RPMI7951 (cell line): ENCODE measurements around the gene SEPSECS. TPM values are rescaled to one million over a fixed set of nuclear protein-coding genes. Genes with fewer than 3 reads are reported as not detected.

Source experiments
- DNase-seq: peaks from one replicate; pipeline ENCODE4 v3.0.0-alpha.2; 2012; ENCODE audit warnings: low read depth
- total RNA-seq: library from RNA; depleted of rRNA; stranded (reverse); fragments of >200 nt; shearing (Covaris generic); gene quantifications from 2 replicates; pipeline ENCODE4 v1.2.3, GENCODE V29; 2014; rRNA removed

The SEPSECS gene
- total RNA-seq: 4.9 and 5.3 TPM in 2 replicates

GRCh38 chr4:25159837-25160713, at the start of gene SEPSECS:
SEPSECS (minus strand) TSS chr4:25160449; CDS start chr4:25160369, 80 bp downstream.
- peak; percentile 93 for DNase-seq

GRCh38 chr4:25209702-25210101, 49.5 kb upstream of the SEPSECS start:
- DNase-seq: no peak

GRCh38 chr4:25207997-25208396, 47.7 kb upstream of the SEPSECS start:
- no peak for DNase-seq

GRCh38 chr4:25198713-25199112, 38.5 kb upstream of the SEPSECS start:
- DNase-seq: no peak

- DNase-seq: no peak
These were observed 30.2 kb upstream of the SEPSECS start for GRCh38 chr4:25190407-25190806.

- peak; percentile 5 for DNase-seq
These were observed 23.8 kb upstream of the SEPSECS start for GRCh38 chr4:25184056-25184455.

- no peak for DNase-seq
These were observed 22.7 kb upstream of the SEPSECS start for GRCh38 chr4:25182937-25183336.

- peak; percentile 39 for DNase-seq
These were observed 20.4 kb upstream of the SEPSECS start for GRCh38 chr4:25180524-25181131.

GRCh38 chr4:25178838-25179261, 18.6 kb upstream of the SEPSECS start:
- DNase-seq: no peak

GRCh38 chr4:25177147-25177546, 16.9 kb upstream of the SEPSECS start:
- no peak for DNase-seq

GRCh38 chr4:25174674-25175073, 14.4 kb upstream of the SEPSECS start:
- DNase-seq: peak; percentile 76

- peak; percentile 97 for DNase-seq
These were observed 13.0 kb upstream of the SEPSECS start for GRCh38 chr4:25172961-25173915.

- DNase-seq: no peak
These were observed 11.1 kb upstream of the SEPSECS start for GRCh38 chr4:25171201-25171865.

GRCh38 chr4:25169446-25169845, 9.2 kb upstream of the SEPSECS start:
- DNase-seq: no peak

- DNase-seq: no peak
These were observed 5.7 kb upstream of the SEPSECS start for GRCh38 chr4:25165916-25166315.

GRCh38 chr4:25163196-25163595, 2.9 kb upstream of the SEPSECS start:
- no peak for DNase-seq

GRCh38 chr4:25162566-25162965, 2.3 kb upstream of the SEPSECS start:
- DNase-seq: no peak

- DNase-seq: peak; percentile 7
These were observed 1.3 kb upstream of the SEPSECS start for GRCh38 chr4:25161593-25161950.

- peak; percentile 3 for DNase-seq
These were observed 704 bp upstream of the SEPSECS start for GRCh38 chr4:25160714-25161592.

- no peak for DNase-seq
These were observed 1.4 kb downstream of the SEPSECS start for GRCh38 chr4:25158817-25159216.
